Measurements from ENCODE around the gene ANKEF1.

DNA sequence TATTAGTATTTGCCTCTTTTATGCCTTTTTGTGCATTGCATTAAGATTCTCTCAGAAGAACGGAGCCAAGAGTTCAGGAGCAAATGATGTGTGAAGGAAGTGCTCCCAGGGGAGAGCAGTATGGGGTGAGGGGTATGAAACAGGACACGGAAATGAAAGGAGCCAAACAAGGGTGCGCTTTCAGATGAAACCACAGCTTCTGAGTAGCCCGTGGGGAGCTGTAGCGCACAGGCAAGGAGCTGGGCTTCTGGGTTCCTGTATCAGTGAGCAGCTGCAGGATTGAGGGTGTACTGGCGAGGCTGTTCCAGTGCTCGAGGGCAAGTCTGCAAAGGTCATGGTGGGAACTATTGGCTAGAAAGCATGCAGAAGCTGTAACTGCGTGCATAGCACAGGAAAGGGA is 25.4 kb downstream of the ANKEF1 start:
- no peak for TF ChIP-seq YY1 (IDR thresholded peaks at IDR 0.05; ENCODE audit: low read depth)
- TF ChIP-seq ZBTB7A (IDR thresholded peaks at IDR 0.05; ENCODE audit: low read depth), result no peak
- TF ChIP-seq NFIC (IDR thresholded peaks at IDR 0.05), result no peak
- TF ChIP-seq, protein P1, sequence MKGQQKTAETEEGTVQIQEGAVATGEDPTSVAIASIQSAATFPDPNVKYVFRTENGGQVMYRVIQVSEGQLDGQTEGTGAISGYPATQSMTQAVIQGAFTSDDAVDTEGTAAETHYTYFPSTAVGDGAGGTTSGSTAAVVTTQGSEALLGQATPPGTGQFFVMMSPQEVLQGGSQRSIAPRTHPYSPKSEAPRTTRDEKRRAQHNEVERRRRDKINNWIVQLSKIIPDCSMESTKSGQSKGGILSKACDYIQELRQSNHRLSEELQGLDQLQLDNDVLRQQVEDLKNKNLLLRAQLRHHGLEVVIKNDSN (IDR thresholded peaks at IDR 0.05), result no peak
- TF ChIP-seq RAD21 (IDR thresholded peaks at IDR 0.05; ENCODE audit: low read depth), result no peak
- no peak for TF ChIP-seq EGR1 (IDR thresholded peaks at IDR 0.05)
- no peak for TF ChIP-seq EP300 (IDR thresholded peaks at IDR 0.05; ENCODE audit: borderline replicate concordance)
- no peak for TF ChIP-seq TAF1 (IDR thresholded peaks at IDR 0.05; ENCODE audit: low read depth)
- no peak for TF ChIP-seq TCF12 (IDR thresholded peaks at IDR 0.05; ENCODE audit: low read depth)
- TF ChIP-seq, protein P2, sequence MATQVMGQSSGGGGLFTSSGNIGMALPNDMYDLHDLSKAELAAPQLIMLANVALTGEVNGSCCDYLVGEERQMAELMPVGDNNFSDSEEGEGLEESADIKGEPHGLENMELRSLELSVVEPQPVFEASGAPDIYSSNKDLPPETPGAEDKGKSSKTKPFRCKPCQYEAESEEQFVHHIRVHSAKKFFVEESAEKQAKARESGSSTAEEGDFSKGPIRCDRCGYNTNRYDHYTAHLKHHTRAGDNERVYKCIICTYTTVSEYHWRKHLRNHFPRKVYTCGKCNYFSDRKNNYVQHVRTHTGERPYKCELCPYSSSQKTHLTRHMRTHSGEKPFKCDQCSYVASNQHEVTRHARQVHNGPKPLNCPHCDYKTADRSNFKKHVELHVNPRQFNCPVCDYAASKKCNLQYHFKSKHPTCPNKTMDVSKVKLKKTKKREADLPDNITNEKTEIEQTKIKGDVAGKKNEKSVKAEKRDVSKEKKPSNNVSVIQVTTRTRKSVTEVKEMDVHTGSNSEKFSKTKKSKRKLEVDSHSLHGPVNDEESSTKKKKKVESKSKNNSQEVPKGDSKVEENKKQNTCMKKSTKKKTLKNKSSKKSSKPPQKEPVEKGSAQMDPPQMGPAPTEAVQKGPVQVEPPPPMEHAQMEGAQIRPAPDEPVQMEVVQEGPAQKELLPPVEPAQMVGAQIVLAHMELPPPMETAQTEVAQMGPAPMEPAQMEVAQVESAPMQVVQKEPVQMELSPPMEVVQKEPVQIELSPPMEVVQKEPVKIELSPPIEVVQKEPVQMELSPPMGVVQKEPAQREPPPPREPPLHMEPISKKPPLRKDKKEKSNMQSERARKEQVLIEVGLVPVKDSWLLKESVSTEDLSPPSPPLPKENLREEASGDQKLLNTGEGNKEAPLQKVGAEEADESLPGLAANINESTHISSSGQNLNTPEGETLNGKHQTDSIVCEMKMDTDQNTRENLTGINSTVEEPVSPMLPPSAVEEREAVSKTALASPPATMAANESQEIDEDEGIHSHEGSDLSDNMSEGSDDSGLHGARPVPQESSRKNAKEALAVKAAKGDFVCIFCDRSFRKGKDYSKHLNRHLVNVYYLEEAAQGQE (IDR thresholded peaks at IDR 0.05; ENCODE audit: low read depth), result no peak
- no peak for TF ChIP-seq CREB1 (IDR thresholded peaks at IDR 0.05; ENCODE audit: low read depth)
- no peak for TF ChIP-seq MAX (IDR thresholded peaks at IDR 0.05)
